Mesendoderm (in vitro differentiated cells): Measurements from ENCODE around the gene HSPA4L.
A peak's percentile ranks its signal among the peaks of the same experiment; 100 is the strongest.

Experiments used
- DNase-seq: peaks from one replicate; pipeline ENCODE4 v3.0.0; 2013
- H2AK5ac ChIP-seq: 2 replicates; pipeline ENCODE4 v1.6.1; 2013; ENCODE audit warnings: low read length, inconsistent platforms
- H2BK120ac ChIP-seq: 2 replicates; pipeline ENCODE4 v1.6.1; 2013; ENCODE audit warnings: low read depth, mild to moderate bottlenecking, low read length, moderate library complexity, mixed read lengths
- H2BK15ac ChIP-seq: replicated peaks from 2 replicates; pipeline ENCODE4 v1.6.1; 2013; ENCODE audit warnings: low read depth, mild to moderate bottlenecking, moderate library complexity
- H2BK5ac ChIP-seq: 2 replicates; pipeline ENCODE4 v1.6.1; 2013; ENCODE audit warnings: low read length, inconsistent platforms
- H3K18ac ChIP-seq: 2 replicates; pipeline ENCODE4 v1.6.1; 2013; ENCODE audit warnings: mild to moderate bottlenecking, low read length, mixed read lengths
- H3K23ac ChIP-seq: one replicate; pipeline ENCODE4 v1.6.1; 2013; ENCODE audit warnings: low read length
- H3K27ac ChIP-seq: 2 replicates; pipeline ENCODE4 v1.5.1; 2013; ENCODE audit warnings: low read depth, mild to moderate bottlenecking, inconsistent platforms, low read length, moderate library complexity
- H3K27me3 ChIP-seq: 2 replicates; pipeline ENCODE4 v1.6.1; 2013; ENCODE audit warnings: low read length, control low read depth, mild to moderate bottlenecking, inconsistent platforms; ENCODE audit not compliant: insufficient read depth, poor library complexity
- H3K36me3 ChIP-seq: 2 replicates; pipeline ENCODE4 v1.6.1; 2013; ENCODE audit warnings: low read length, inconsistent platforms; ENCODE audit not compliant: control insufficient read depth, insufficient read depth
- H3K4ac ChIP-seq: one replicate; pipeline ENCODE4 v1.6.1; 2013; ENCODE audit warnings: low read depth, mild to moderate bottlenecking, low read length, moderate library complexity
- H3K4me1 ChIP-seq: 2 replicates; pipeline ENCODE4 v1.6.1; 2013; ENCODE audit warnings: low read depth, low read length, inconsistent platforms; ENCODE audit not compliant: control insufficient read depth
- H3K4me2 ChIP-seq: 2 replicates; pipeline ENCODE4 v1.6.1; 2013; ENCODE audit warnings: low read length
- H3K4me3 ChIP-seq: 2 replicates; pipeline ENCODE4 v1.5.1; 2013; ENCODE audit warnings: mild to moderate bottlenecking, low read length
- H3K56ac ChIP-seq: one replicate; pipeline ENCODE4 v1.6.1; 2013; ENCODE audit warnings: low read length
- H3K79me1 ChIP-seq: 2 replicates; pipeline ENCODE4 v1.6.1; 2013; ENCODE audit warnings: low read length, inconsistent platforms
- H3K79me2 ChIP-seq: 2 replicates; pipeline ENCODE4 v1.6.1; 2013; ENCODE audit warnings: mild to moderate bottlenecking, low read length; ENCODE audit not compliant: control insufficient read depth, insufficient read depth
- H3K9ac ChIP-seq: 2 replicates; pipeline ENCODE4 v1.6.1; 2013; ENCODE audit warnings: low read length, inconsistent platforms
- H4K5ac ChIP-seq: one replicate; pipeline ENCODE4 v1.6.1; 2013; ENCODE audit warnings: low read length
- H4K8ac ChIP-seq: one replicate; pipeline ENCODE4 v1.6.1; 2013; ENCODE audit warnings: low read depth, mild to moderate bottlenecking, control low read depth, low read length, moderate library complexity
- WGBS: extraction: QIAGEN DNeasy Blood & Tissue Kit; methylation state at CpG from one replicate; pipeline ENCODE4 v1.1.7; 2013; ENCODE audit warnings: low lambda C conversion rate, missing lambda C conversion rate; ENCODE audit not compliant: insufficient coverage; ENCODE audit errors: extremely low coverage; 5-methylcytosine and 5-hydroxymethylcytosine counted together

HSPA4L gene

DNA sequence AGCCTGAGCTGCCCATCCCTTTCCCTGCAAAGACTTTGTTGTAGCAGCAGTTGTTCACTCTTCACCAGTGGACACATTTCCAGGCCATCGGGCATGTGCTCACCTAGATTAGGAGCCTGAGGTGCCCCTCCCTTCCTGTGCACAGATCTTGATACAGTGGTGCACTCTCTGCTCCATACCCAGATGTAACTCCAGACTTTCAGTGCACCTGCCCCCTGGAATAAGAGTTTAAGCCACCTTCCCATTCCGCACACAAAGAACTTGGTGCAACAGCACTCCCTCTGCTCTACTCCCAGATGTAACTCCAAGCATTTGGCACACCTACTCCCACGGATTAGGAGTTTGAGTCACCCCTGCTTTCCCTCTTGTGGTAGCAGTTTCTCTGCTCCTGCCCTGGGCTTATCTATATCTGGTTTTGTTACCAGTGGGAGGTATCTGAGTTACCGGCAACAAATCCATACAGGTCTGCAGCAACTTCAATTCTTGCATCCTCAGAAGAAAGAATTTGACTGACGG is 62.5 kb downstream of the HSPA4L start:
- Histone ChIP-seq H3K9ac (no peak overlapping the region), H3K23ac (no peak overlapping the region), H4K5ac (no peak overlapping the region), H3K4me2 (no peak overlapping the region), H2BK120ac (no peak overlapping the region), H3K27me3 (no peaks in the 10 kb centered on the region), H3K4me1 (peaks cover 4% of the 10 kb centered on the region), H2BK5ac (no peak overlapping the region), H4K8ac (no peak overlapping the region), H3K4ac (no peak overlapping the region), H3K56ac (no peak overlapping the region), H3K4me3 (no peak overlapping the region), H3K36me3 (no peaks in the 10 kb centered on the region), H2AK5ac (no peak overlapping the region), H3K18ac (no peak overlapping the region), H2BK15ac (no peak overlapping the region), H3K79me2 (no peaks in the 10 kb centered on the region), H3K27ac (no peak overlapping the region), H3K79me1 (no peaks in the 10 kb centered on the region)
- peak; percentile 59 for DNase-seq
- no CpG with 5 or more reads among the region's 5 CpGs for WGBS

DNA sequence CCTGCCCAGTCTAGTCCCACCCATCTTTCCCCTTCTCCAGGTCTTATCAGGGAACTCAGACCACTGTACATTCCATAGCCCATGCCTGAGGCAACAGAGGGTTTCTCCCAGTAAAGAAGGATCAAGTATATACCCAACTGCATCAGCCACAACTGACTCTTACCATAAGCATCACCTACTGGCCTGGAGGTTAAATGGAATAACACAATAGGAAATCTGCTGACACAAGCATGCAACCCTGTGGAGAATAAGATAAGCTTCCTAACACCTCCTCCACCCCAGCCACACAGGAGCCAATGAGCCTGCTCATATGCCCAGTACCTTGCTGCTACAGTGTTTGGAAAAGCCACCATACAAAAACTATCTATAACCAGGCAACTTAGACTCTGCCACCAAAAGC is 63.9 kb downstream of the HSPA4L start:
- no peak overlapping the region for H2BK5ac ChIP-seq
- no peaks in the 10 kb centered on the region for H3K27me3 ChIP-seq
- DNase-seq = peak; percentile 95
- no peak overlapping the region for H4K8ac ChIP-seq
- H3K36me3 ChIP-seq = no peaks in the 10 kb centered on the region
- no peak overlapping the region for H3K56ac ChIP-seq
- H3K4me2 ChIP-seq = no peak overlapping the region
- peaks cover 4% of the 10 kb centered on the region for H3K4me1 ChIP-seq
- no peak overlapping the region for H3K18ac ChIP-seq
- H2BK120ac ChIP-seq = no peak overlapping the region
- no peaks in the 10 kb centered on the region for H3K79me1 ChIP-seq
- H3K9ac ChIP-seq = no peak overlapping the region
- no peak overlapping the region for H2BK15ac ChIP-seq
- no peak overlapping the region for H2AK5ac ChIP-seq
- no peak overlapping the region for H3K23ac ChIP-seq
- H3K27ac ChIP-seq = no peak overlapping the region
- H3K4me3 ChIP-seq = no peak overlapping the region
- H3K4ac ChIP-seq = no peak overlapping the region
- H4K5ac ChIP-seq = no peak overlapping the region
- H3K79me2 ChIP-seq = no peaks in the 10 kb centered on the region

DNA sequence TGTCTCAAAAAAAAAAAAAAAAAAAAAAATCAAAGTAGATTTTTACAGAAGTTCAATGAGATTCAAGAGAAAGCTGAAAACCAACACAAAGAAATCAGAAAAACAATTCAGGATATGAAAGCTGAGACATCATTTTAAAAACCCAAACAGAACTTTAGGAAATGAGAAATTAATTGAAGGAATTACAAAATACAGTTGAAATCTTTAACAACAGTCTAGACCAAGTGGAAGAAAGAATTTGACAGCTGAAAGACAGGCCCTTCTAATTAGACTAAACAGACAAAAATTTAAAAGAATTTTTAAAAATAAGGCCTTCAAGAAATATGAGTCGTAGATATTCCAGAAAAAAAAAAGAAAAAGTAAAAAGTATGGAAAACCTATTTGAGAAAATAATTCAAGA is 64.6 kb downstream of the HSPA4L start:
- Histone ChIP-seq H3K27me3 (no peaks in the 10 kb centered on the region), H3K4ac (no peak overlapping the region), H3K79me2 (no peaks in the 10 kb centered on the region), H3K36me3 (no peaks in the 10 kb centered on the region), H3K56ac (no peak overlapping the region), H2BK5ac (no peak overlapping the region), H3K18ac (no peak overlapping the region), H3K4me1 (peaks cover 4% of the 10 kb centered on the region), H2BK120ac (no peak overlapping the region), H4K8ac (no peak overlapping the region), H3K79me1 (no peaks in the 10 kb centered on the region), H4K5ac (no peak overlapping the region), H2AK5ac (no peak overlapping the region), H3K27ac (no peak overlapping the region), H3K4me2 (no peak overlapping the region), H3K9ac (no peak overlapping the region), H3K4me3 (no peak overlapping the region), H3K23ac (no peak overlapping the region), H2BK15ac (no peak overlapping the region)
- DNase-seq = no peak
- WGBS = no CpG with 5 or more reads among the region's 1 CpG

DNA sequence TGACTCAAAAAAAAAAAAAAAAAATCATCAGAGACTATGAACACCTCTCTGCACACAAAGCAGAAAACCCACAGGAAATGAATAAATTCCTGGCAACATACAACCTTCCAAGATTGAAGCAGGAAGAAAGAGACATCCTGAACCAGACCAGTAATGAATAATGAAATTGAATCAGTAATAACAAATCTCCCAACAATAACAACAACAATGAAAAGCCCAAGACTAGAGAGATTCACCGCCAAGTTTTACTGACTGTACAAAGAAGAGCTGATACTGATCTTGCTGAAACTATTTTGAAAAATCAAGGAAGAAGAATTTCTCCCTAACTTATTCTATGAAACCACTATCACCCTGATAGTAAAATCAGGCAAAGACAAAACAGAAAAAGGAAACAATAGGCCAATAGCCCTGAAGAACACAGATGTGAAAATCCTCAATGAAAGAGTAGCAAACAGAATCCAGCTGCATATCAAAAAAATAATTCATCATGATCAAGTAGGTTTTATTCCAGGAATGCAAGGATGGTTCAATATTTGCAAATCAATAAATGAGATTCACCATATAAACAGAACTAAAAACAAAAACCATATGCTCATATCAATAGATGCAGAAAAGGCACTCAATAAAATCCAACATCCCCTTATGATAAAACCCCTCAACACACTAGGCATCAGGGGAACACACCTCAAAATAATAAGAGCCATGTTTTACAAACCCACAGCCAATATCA is 67.5 kb downstream of the HSPA4L start:
- Histone ChIP-seq H3K27me3 (no peaks in the 10 kb centered on the region), H3K27ac (no peak overlapping the region), H3K4ac (no peak overlapping the region), H3K4me1 (peaks cover 4% of the 10 kb centered on the region), H4K8ac (no peak overlapping the region), H3K23ac (no peak overlapping the region), H3K79me2 (no peaks in the 10 kb centered on the region), H4K5ac (no peak overlapping the region), H2BK120ac (no peak overlapping the region), H2BK15ac (no peak overlapping the region), H3K56ac (no peak overlapping the region), H3K9ac (no peak overlapping the region), H3K36me3 (no peaks in the 10 kb centered on the region), H3K18ac (no peak overlapping the region), H3K4me3 (no peak overlapping the region), H3K4me2 (no peak overlapping the region), H2AK5ac (no peak overlapping the region), H2BK5ac (no peak overlapping the region), H3K79me1 (no peaks in the 10 kb centered on the region)
- no peak for DNase-seq
- WGBS = no CpG with 5 or more reads among the region's 1 CpG

DNA sequence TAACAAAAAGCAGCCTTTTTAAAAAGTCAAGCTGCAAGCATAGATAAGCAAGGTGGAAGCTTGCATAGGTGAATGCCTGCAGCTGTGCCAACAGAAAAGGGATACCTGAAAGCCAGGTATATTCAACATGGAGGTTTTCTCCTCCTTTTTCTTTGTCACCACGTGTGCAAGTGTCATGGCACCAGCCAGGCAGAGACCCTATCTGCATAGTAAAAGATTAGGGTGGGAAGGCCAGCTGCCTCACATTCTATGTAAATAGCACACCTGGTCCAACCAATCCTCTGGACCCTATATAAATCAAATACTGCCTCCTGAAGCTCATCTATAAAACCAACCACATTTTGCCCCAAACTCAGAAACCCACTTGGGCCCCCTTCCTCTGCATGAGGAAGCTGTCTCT is 70.5 kb downstream of the HSPA4L start:
- H3K23ac ChIP-seq = no peak overlapping the region
- H3K18ac ChIP-seq = no peak overlapping the region
- no peak overlapping the region for H4K8ac ChIP-seq
- no peak overlapping the region for H3K4ac ChIP-seq
- H2BK15ac ChIP-seq = no peak overlapping the region
- no peaks in the 10 kb centered on the region for H3K79me2 ChIP-seq
- H3K27ac ChIP-seq = no peak overlapping the region
- no peaks in the 10 kb centered on the region for H3K27me3 ChIP-seq
- WGBS = no CpG with 5 or more reads among the region's 1 CpG
- no peak overlapping the region for H3K9ac ChIP-seq
- H3K79me1 ChIP-seq = no peaks in the 10 kb centered on the region
- no peak overlapping the region for H3K56ac ChIP-seq
- H2BK120ac ChIP-seq = no peak overlapping the region
- H2AK5ac ChIP-seq = no peak overlapping the region
- no peak overlapping the region for H4K5ac ChIP-seq
- H3K36me3 ChIP-seq = no peaks in the 10 kb centered on the region
- H3K4me3 ChIP-seq = no peak overlapping the region
- H3K4me1 ChIP-seq = peaks cover 5% of the 10 kb centered on the region
- no peak overlapping the region for H2BK5ac ChIP-seq
- DNase-seq = peak; percentile 26
- no peak overlapping the region for H3K4me2 ChIP-seq

DNA sequence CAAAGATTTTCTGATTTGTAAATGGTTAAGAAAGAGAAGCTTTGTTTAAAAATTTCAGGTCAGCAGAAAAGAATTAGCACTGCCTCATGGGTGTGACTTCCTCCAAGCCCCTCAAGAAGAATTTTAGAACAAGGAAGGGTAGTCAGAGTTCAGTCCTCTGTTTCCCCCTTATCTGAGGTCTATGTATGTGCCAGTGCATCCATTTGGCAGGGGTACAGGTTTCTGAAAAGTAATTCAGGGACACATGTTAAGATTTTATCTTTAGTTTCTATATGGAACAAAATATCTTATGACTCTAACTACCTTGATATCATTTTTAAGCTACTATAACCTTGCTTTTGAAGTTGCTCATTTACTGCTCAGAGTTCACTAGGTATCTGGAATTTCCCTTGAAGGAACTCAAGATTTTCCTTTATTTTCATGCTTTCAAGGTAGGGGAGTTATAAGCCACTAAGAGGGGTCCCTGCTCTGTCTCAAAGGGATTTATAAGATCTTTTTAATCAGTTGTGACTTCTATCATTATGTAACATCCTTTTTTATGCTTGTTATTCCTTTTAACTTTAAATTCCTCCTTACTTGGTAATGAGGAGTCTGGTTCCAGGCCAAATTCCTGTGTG is 74.2 kb downstream of the HSPA4L start:
- H3K4ac ChIP-seq = no peak overlapping the region

More for the DNA sequence above, 74.2 kb downstream of the HSPA4L start:
- no peak overlapping the region for H3K56ac ChIP-seq
- H3K4me3 ChIP-seq = no peak overlapping the region
- no peak overlapping the region for H2AK5ac ChIP-seq
- no peak overlapping the region for H2BK5ac ChIP-seq
- H4K5ac ChIP-seq = no peak overlapping the region
- no peaks in the 10 kb centered on the region for H3K36me3 ChIP-seq
- no peak overlapping the region for H3K4me2 ChIP-seq
- DNase-seq = no peak
- peaks cover 5% of the 10 kb centered on the region for H3K4me1 ChIP-seq
- H3K9ac ChIP-seq = no peak overlapping the region
- no peak overlapping the region for H2BK15ac ChIP-seq
- no peak overlapping the region for H3K18ac ChIP-seq
- H3K27ac ChIP-seq = no peak overlapping the region
- H4K8ac ChIP-seq = no peak overlapping the region
- peak overlapping the region; percentile 61 for H2BK120ac ChIP-seq
- H3K23ac ChIP-seq = no peak overlapping the region
- no peaks in the 10 kb centered on the region for H3K79me2 ChIP-seq
- no peaks in the 10 kb centered on the region for H3K27me3 ChIP-seq
- H3K79me1 ChIP-seq = no peaks in the 10 kb centered on the region
